HG03095 (cell line): ENCODE data around the gene PTPA.
A peak's percentile ranks its signal among the peaks of the same experiment; 100 is the strongest.
"Not testable (repeated sequence)": the region's sequence is repeated elsewhere in the genome, so short reads cannot be mapped to it uniquely, and the experiment has no call there.

ENCODE experiments used
- ATAC-seq: cut with Tn5 transposase; IDR thresholded peaks from one replicate; pipeline ENCODE4 v1.9.1; 2021; ENCODE audit warnings: moderate library complexity; ENCODE audit not compliant: unreplicated experiment

PTPA gene

DNA sequence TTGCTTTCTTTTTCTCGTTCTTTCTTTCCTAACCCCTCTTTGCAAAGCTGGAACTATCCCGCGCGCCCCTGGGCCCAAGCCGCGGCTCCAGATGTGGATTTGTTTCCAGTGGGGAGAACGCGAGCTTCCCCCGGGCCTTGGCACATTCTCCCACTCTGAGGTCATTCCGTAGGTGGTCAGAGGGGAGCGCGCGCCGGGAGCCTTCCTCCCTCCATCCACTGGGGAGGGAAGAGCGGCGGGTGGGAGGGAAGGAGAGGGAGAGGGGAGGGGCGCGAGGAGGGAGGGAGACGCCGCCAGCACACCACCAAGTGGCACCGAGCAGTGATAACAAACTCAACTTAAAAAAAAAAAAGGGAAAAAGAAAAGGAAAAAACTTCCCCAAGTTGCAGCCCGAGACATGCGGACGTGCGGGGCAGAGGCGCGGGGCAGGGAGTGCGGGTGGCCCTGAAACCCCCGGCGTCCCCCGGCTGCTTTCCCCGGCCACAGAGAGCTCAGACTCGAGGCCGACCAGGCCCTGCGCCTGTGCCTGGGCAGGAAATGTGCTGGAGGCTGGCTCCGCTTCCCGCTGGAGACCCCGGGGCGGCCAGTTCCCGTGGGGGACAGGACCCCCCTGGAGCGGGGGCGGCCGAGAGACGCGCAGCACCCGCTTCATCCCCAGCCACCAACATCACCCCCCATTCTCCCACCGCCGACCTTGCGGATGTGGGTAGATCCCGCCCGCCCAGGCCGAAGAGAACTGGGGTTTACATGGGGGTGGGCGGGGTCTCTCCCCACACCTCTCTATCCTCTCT, 63.7 kb downstream of the PTPA start:
- no peak for ATAC-seq

DNA sequence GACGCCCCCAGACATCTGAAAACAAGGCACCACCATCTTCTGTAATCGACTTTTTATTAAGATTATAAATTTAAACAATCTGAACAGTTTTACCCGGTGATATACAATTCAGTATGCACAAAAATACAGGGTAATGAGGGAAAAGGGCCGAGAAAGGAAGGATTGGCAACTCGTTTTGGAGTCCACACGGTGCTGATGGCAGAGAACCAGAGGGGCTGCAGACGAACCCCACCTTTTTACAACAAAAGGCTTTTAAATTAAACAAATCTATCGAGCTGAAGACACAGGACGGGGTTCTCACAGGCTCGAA, 64.3 kb downstream of the PTPA start:
- no peak for ATAC-seq

DNA sequence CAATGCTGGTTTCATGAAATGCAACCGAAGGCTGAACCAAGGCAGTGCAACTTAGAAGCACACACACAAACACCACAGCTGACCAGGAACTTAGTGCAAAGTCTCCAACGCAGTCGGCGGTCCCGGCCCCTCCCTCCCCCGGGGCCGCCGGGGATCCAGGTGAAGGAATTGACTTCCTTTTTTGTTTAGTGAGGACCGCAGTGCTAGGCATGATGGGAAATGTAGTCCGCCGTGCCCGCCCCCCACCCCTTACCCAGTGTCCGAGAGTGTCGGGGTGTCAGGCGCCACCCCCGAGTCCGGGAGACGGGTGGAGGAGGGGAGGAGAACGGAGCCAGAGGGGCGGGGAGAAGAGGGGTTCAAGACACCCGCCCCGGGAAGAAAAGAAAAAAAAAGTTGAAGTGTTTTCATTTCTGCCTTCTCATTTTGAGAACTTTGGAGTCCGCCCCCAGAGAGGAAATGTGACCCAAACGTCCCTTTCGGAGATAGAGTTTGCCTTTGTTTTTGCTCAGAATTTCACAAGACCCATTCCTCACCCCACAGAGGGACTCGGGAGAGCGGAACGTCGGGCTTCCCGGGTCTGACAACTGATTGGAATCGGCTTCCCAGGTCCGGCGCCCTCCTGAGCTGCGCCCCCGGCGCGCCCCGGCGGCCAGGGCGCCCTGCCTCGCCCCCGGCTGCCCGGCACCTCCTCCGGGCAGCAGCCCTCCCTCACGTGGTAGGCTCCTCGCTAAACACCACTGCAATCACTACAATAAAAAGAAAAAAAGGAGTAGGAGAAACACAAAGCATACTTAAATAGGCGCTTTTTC, 64.8 kb downstream of the PTPA start:
- ATAC-seq, result no peak

DNA sequence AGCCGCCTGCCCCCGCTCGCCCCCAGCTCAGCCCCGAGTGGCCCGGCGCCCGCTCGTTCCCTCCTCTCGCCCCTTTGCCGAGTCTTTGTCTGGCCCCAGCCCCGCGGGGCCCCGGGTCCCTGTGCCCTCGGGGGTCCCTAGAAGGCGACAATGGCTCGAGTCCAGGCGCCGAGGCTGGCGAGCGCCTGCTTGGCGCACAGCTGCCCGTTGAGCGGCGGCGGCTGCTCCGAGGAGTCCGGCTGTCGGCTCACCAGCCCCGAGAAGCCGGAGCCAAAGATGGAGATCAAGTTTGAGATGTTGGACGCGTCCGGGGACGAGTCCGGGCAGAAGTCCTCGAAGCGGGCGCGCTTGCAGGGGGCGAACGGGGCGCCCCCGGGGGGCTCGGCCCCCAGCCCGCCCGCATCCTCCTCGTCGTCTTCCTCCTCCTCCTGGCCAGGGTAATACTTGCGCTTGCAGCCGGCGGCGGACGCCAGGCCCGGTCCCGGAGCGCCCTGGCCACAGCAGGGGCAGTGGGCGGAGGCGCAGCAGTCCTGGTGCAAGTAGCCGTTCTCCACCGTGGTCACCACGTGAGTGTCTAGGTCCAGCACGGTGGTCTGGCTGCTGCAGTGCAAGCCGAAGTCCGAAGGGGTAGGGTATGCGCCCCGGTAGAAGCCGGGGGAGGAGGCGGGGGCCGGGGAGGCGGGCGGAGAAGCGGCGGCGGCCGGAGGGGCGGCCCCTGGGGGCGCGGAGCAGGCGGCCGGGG, 65.7 kb downstream of the PTPA start:
- no peak for ATAC-seq

DNA sequence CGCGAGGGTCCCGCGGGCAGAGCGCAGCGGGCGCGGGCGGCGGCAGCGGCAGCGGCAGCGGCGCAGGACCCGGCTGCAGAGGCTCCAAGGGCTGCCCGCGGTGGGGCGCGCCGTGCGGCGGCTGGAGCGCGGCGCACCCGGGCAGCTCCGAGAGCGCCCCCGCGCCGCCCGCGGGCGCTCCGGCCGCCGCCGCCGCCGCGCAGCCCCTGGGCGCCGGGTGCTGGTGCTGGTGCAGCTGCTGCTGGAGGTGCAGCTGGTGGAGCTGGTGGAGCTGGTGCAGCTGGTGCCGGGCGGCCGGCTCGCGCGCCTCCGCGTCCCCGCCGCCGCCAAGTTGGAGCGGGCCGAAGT, 66.2 kb downstream of the PTPA start:
- peak; percentile 15 for ATAC-seq

DNA sequence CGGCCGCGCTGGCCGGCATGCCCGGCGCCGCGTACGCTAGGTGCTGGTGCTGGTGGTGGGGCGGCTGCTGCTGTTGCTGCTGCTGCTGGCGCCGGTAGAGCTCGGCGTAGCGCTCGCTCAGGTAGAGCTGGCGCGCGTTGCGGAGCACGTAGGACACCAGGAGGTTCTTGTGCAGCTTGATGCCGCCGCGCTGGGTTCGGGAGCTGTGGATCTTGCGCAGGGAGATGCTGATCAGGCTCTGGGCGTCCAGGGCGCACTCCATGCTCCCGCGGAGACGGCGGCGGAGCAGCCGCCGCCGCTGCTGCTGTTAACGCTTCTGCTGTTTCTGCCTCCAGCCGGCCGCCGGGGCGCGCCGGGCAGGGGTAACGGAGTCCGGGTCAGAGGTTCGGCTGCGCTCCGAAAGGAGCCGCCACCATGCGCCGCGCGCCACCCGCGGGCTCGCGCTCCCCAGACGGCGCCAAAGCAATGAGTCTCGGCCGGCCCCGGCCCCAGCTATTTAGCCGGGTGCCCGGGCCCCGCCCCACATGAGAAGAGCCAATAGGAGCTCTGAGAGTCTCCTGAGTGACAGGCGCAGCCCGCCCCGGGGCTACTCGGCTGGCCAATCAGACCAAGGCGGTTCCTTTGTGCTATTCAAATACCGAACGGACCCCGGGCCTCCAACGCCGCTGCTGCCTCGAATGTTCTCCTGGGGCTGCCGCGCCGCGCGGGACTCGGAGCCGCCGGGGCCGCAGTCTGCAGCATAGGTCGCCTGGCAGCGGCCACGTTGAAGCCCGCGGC, 66.8 kb downstream of the PTPA start, which contains the start of gene IER5L:
Gene IER5L (minus strand): TSS at position 471 of the 777 bp plus-strand sequence. CDS start 209 bp downstream, at position 262.
- peak; percentile 74 for ATAC-seq

DNA sequence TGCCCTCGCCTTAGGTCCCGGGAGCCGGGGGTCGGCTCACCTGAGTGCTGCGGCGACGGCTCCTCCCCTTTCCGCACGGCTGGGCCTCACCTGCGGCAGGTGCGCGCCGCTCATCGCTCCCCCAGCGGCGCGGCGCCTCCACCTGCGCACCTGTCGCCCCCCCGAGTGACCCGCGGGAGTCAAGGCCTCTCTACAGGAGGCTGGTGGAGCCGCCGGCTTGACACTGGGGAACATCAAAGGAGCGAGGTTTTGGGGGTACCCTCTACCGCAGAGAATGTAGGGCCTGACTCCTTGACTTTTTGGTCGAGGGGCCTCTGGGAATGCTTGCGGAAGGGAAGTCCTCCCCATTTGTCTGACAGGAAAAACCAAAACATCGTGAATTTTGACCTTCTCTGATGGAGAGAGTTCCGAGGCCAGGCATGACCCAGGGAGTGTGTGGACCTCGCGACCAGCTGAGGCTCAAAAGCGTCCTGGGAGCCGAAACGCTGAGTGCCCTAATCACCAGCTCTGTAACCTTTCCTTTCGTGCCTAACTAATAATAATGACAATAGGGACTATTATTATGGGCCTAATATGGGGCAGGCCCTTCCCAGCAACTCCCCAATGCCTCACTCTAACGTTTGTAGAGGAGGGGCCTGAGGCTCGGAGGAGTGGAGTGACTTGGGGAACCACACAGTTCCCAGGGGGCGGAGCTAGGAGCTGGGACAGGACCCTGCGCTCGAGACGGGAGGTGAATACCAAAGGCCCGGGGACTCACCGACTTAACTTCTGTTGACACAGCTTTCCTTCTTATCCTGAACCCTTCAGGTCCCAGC, 67.6 kb downstream of the PTPA start:
- ATAC-seq, result no peak

DNA sequence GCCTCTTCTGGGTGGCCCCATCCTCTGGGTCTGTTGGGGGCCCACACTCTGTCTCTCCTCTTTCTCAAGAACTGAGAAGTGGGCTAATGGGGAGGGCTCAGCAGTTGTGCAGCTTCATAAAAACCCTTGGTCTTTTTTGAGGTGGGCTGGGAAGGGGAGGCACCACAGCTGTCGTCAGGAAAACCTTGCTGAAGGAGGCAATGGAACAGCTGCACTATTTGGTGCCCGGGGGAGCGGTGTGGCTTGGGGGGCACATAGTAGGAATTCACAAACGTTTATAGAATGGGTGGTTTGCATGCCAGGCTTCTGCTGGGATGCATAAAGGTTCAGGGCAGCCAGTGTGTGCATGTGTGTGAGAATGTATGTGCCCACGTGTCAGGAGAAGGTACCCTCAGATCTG, 70.0 kb downstream of the PTPA start:
- ATAC-seq, result no peak

DNA sequence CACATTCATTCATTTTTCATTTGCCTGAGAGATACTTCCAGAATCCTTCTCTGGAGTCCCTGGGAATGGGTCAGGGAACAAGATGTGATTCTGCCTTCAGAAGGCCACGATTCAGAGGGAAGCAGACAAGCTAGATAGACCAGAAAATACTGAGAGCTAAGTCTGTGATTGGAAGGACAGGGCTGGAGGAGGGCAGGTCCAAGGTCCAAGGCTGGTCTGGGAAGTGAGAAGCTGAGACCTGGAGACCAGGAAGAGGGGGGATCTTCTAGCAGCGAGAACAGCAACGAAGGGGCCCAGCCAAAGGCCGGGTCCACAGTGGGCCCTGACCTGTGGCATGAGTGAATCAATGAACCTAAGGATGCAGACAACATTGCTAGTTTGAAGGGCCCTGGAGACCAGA, 70.9 kb downstream of the PTPA start:
- ATAC-seq, result no peak

DNA sequence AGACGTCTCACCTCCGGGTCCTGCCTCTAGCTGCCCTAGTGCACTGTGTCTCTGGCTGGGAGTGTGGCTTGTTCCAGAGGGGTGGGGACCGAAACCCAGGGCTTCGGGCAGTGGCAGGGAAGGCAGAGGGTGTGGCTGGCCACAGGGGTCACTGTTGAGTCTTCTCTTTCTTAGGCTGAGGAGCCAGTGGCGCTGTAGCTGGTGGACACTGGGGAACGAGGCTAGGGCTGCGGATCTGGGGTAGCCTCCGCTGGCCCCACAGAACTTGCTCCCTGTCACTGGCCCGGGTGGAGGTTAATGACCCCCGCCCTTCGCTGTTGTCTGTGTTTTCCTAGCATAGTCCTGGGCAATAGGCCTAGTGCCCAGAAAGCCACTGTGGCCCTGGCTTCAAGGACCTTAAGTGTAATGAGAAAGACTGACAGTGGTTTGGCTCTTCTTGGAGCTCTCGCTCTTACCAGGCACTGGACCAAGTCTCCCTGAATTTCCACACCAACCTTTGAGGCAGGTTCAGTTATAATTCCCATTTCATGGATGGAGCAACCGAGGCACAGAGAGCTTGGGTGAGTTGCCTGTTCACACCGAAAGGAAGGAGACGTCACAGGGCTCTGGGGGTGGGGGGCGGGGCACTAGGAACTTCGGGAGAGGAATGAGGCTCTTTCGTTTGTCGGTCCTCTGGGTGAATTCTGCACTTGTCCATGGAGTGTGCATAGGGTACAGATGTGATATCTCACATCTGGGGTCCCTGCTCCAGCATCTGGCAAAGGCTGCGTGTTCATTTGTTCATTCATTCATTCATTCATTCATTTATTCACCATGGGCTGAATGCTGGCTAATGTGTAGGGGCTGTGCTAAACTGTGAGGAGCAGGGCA, 71.6 kb downstream of the PTPA start:
- no peak for ATAC-seq

DNA sequence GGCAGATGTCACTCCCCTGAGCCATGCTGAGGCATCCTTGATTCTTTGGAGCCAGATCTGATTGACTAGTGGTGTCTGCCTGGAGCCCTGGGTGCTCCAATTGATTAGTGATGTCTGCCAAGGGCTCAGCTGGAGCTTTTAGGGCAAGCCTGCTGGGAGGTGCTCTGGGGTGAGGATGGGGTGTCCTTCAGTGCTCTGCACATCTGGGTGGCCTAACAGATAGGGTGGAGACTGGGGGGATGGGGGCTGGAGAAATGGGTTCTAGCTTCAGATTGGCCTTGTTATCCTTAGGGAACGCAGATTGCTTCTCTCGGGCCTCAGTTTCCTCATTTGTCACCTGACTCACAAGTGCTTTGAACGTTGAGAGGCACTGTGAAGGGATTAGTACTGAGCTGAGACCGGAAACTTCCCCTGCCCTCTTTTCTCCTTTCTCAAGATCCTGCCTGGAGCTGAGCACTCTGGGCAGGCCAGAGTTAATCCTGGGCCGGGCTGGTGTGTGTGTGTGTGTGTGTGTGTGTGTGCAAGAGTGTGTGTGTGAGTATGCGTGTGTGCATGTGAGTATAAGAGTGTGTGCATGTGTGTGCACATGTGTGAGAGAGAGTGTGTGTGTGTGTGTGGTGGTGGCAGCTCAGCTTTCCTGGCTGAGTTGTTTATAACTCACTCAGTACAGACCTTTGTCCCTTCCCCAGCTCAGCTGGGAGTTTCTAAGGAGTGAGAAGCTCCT, 72.4 kb downstream of the PTPA start:
- no peak for ATAC-seq

DNA sequence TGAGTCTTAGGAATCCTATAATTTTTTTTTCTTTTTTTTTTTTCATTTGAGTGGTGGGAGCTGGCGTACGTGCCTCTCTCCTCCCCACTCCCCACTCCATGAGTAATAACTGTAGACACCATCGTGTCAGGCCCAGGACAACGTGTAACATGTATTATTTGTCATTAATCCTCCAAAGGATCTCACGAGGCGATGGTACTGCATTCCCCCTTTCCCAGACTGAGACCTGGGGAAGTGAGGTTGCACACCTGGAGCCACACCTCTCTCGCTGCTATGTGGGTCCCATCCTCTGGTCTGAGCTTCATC, 73.0 kb downstream of the PTPA start:
- no peak for ATAC-seq

DNA sequence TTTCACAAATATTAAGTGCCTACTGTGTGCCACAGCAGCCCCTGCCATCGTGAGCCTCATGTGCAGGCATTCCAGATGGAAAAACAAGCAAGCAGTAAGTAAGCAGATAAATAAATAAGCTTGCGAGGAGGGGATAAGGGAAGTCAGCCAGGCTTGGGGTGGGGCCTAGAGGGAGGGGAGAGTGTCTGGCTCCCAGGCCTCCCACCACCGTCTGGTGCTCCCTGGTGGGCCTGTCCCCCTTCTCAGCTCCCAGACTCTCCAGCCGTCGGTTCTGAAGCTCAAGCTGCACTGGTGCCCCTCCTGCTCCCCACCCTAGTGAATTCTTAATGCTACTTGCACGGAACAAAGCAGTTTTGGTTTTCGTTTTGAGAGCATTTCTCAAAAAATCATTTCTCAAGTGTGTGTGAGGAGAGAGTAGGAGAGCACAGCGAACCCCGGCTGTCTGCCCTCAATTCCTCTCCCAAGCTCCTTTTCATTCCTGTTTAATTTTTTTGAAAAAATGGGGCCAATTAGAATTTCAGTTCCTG, 73.4 kb downstream of the PTPA start:
- no peak for ATAC-seq

DNA sequence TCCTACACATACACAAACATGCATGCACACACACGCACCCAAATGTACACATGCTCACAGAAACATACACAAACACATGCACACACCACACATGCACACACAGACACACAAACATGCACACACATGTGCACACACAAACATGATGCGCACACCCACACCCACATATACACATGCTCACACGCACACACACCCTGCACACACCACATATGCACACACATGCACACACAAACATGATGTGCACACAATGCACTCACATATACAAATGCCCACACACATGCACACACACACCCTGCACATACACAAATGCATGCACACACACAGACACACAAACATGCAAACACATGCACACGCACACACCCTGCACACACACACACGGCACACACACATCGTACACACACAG, 74.2 kb downstream of the PTPA start:
- no peak for ATAC-seq

DNA sequence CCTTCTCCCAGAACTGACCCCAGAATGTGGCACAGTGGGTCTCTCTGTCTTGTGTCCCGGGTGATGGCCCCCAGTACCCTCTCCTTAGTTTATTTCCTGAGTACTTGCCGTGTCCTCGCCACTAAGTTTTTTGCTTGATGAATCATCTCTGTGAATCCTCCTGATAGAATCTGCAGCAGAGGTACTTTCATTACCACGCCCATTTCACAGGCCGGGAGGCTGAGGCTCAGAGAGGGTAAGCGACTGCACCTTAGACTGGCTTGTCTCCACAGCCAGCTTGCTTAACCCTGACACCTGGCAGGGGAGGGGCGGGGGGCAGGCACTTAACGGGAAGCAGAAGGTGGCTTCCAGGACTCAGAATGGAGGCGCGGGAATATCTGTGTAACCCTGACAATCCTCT, 74.8 kb downstream of the PTPA start:
- ATAC-seq, result no peak

DNA sequence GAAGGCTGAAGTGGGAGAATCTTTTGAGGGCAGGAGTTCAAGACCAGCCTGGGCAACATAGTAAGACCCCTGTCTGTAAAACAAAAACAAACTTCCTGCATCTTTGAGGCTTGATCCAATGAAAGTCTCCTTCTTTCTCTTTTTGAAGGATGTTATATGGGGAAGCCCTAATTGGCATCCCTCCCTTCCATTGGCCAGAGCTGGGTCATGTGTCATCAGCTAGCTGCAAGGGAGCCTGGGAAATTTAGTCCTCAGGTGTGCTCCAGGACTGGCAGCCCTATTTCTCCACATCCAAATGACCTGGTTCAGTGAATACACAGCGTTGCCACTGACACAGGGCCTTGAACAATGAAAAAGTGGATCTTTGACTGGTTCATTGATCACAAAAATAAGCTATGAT, 75.8 kb downstream of the PTPA start:
- ATAC-seq, result no peak

DNA sequence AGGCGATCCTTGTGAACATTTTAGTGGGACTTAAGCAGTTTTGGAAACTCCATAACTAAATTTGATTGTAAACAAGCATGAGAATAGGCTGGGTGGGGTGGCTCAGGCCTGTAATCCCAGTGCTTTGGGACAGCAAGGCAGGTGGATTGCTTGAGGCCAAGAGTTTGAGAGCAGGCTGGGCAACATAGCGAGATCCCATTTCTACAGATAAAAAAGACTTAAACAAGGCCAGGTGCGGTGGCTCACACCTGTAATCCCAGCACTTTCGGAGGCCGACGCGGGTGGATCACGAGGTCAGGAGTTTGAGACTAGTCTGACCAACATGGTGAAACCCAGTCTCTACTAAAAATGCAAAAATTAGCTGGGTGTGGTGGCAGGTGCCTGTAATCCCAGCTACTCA, 78.8 kb downstream of the PTPA start:
- ATAC-seq, result not testable (repeated sequence)

DNA sequence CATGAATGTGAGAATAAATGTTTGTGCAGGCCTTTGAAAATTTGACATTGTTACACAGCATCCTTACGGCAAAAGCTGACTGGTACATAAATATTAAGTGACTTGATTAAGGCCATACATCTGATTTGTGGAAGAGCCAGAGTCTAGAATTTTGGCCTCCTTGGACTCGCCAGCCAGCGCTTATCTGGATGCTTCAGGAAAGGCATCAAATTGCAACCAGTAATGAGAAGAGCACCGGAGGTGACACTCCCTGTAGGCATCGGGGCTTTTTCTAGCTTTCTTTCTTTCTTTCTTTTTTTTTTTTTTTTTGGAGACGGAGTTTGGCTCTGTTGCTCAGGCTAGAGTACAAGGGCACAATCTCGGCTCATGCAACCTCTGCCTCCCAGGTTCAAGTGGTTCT, 80.0 kb downstream of the PTPA start:
- ATAC-seq, result no peak

DNA sequence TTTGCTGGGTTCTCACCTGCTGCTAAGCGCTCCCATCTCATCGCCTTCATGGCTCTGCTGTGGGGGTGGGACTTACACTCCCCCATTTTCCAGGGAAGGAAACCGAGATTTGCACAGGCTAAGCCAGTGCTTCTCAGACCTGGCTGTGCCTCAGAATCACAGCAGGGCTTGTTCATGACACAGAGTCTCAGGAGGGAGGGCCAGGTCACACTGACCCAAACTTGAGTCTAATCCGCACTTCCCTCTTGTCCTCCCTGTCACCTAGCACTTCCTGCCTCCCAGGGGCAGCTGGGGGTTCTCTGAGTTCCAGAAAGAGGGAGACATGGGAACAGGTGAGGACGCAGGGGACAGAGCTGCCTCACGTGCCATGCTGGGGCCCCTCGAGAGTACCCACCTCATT, 82.4 kb downstream of the PTPA start:
- no peak for ATAC-seq
